WTC11 (cell line): ENCODE data around the gene KAZN. TPM values are rescaled to one million over a fixed set of nuclear protein-coding genes. Genes with fewer than 3 reads are reported as not detected.

Source experiments
- ATAC-seq: fragments of 200-7000 bp; cut with Tn5 transposase; 2 replicates; pipeline ENCODE4 v1.10.0; 2021; ENCODE audit warnings: mild to moderate bottlenecking, moderate library complexity
- CTCF ChIA-PET: fragments of 300-600 bp; sonication (Branson Sonifier 250); formaldehyde crosslinking; loops from one replicate; lab custom pipeline; 2021; ENCODE audit warnings: antibody characterized with exemption; lab: Charles Lee
- POLR2A ChIA-PET: fragments of 350-600 bp; sonication (Branson Sonifier 250); formaldehyde crosslinking; loops from one replicate; lab custom pipeline; 2021; ENCODE audit warnings: antibody characterized with exemption; lab: Charles Lee
- DNase-seq: peaks from one replicate; pipeline ENCODE4 v3.0.0; 2021; ENCODE audit warnings: low spot score
- H3K27ac Mint-ChIP-seq: 2 replicates; pipeline ENCODE4 v1.8.0; 2021; ENCODE audit warnings: mixed read lengths
- H3K27me3 Mint-ChIP-seq: 2 replicates; pipeline ENCODE4 v1.8.0; 2021; ENCODE audit warnings: low read depth, mild to moderate bottlenecking, moderate library complexity, mixed read lengths
- H3K36me3 Mint-ChIP-seq: 2 replicates; pipeline ENCODE4 v1.8.0; 2021; ENCODE audit warnings: mixed read lengths
- H3K4me1 Mint-ChIP-seq: 2 replicates; pipeline ENCODE4 v1.8.0; 2022; ENCODE audit warnings: mixed read lengths
- H3K4me3 Mint-ChIP-seq: 2 replicates; pipeline ENCODE4 v1.8.0; 2021; ENCODE audit warnings: mild to moderate bottlenecking, moderate library complexity, mixed read lengths
- H3K9me3 Mint-ChIP-seq: 2 replicates; pipeline ENCODE4 v1.8.0; 2021; ENCODE audit warnings: mixed read lengths
- CBFB ChIP-seq: sonication (generic); formaldehyde crosslinking; IDR thresholded peaks from 2 replicates; pipeline ENCODE4 v1.8.1; 2022; ENCODE audit warnings: mild to moderate bottlenecking, low read depth, missing genetic modification reagents
- ESRRA ChIP-seq: sonication (generic); formaldehyde crosslinking; IDR thresholded peaks from 2 replicates; pipeline ENCODE4 v1.8.1; 2022; ENCODE audit warnings: mild to moderate bottlenecking, missing genetic modification reagents, borderline replicate concordance
- FOXP1 ChIP-seq: sonication (generic); formaldehyde crosslinking; IDR thresholded peaks from 2 replicates; pipeline ENCODE4 v1.8.0; 2022; ENCODE audit warnings: missing genetic modification reagents, mild to moderate bottlenecking, moderate library complexity, borderline replicate concordance
- GABPB1 ChIP-seq: sonication (generic); formaldehyde crosslinking; IDR thresholded peaks from 2 replicates; pipeline ENCODE4 v1.8.1; 2023; ENCODE audit warnings: mild to moderate bottlenecking, missing genetic modification reagents
- HMGA2 ChIP-seq: fragments of 250-450 bp; sonication (Bioruptor Pico); IDR thresholded peaks from 2 replicates; pipeline ENCODE4 v1.4.0; 2021; ENCODE audit warnings: mild to moderate bottlenecking, moderate library complexity
- HMGXB4 ChIP-seq: sonication (generic); formaldehyde crosslinking; IDR thresholded peaks from 2 replicates; pipeline ENCODE4 v1.8.1; 2023; ENCODE audit warnings: mild to moderate bottlenecking, moderate library complexity, missing genetic modification reagents
- IRF2 ChIP-seq: sonication (generic); formaldehyde crosslinking; IDR thresholded peaks from 2 replicates; pipeline ENCODE4 v1.8.0; 2022; ENCODE audit warnings: low read depth, missing genetic modification reagents, borderline replicate concordance
- JAZF1 ChIP-seq: fragments of 250-450 bp; sonication (Bioruptor Pico); IDR thresholded peaks from 2 replicates; pipeline ENCODE4 v1.9.0; 2021; ENCODE audit warnings: moderate library complexity, mild to moderate bottlenecking, inconsistent platforms
- JUN ChIP-seq: sonication (generic); formaldehyde crosslinking; IDR thresholded peaks from 2 replicates; pipeline ENCODE4 v1.8.0; 2023; ENCODE audit warnings: mild to moderate bottlenecking, missing genetic modification reagents
- NR3C1 ChIP-seq: sonication (generic); formaldehyde crosslinking; conservative IDR thresholded peaks from 2 replicates; pipeline ENCODE4 v1.8.1; 2023; ENCODE audit warnings: low read depth, mild to moderate bottlenecking, missing genetic modification reagents
- PRDM15 ChIP-seq: sonication (generic); formaldehyde crosslinking; IDR thresholded peaks from 2 replicates; pipeline ENCODE4 v1.8.0; 2022; ENCODE audit warnings: missing genetic modification reagents
- TEAD1 ChIP-seq: sonication (generic); formaldehyde crosslinking; IDR thresholded peaks from 2 replicates; pipeline ENCODE4 v1.8.0; 2022; ENCODE audit warnings: mild to moderate bottlenecking, missing genetic modification reagents
- TEAD4 ChIP-seq: sonication (generic); formaldehyde crosslinking; IDR thresholded peaks from 2 replicates; pipeline ENCODE4 v1.8.0; 2022; ENCODE audit warnings: mild to moderate bottlenecking, missing genetic modification reagents
- ZNF317 ChIP-seq: sonication (generic); formaldehyde crosslinking; IDR thresholded peaks from 2 replicates; pipeline ENCODE4 v1.8.1; 2023; ENCODE audit warnings: low read depth, mild to moderate bottlenecking, moderate library complexity, missing genetic modification reagents, borderline replicate concordance
- ZNF671 ChIP-seq: fragments of 250-450 bp; sonication (Bioruptor Pico); IDR thresholded peaks from 2 replicates; pipeline ENCODE4 v1.8.0; 2021; ENCODE audit warnings: mild to moderate bottlenecking
- total RNA-seq: library from RNA; stranded (reverse); gene quantifications from 3 replicates; pipeline ENCODE4 v1.2.3, GENCODE V29; 2021
- TF ChIP-seq, protein P1 (sequence below): fragments of 250-450 bp; sonication (Bioruptor Pico); IDR thresholded peaks from 2 replicates; pipeline ENCODE4 v1.8.0; 2021; ENCODE audit warnings: mild to moderate bottlenecking
- TF ChIP-seq, protein P2 (sequence below): fragments of 250-450 bp; sonication (Bioruptor Pico); IDR thresholded peaks from 2 replicates; pipeline ENCODE4 v1.9.0; 2021; ENCODE audit warnings: mild to moderate bottlenecking
- TF ChIP-seq, protein P3 (sequence below): fragments of 250-450 bp; sonication (Bioruptor Pico); IDR thresholded peaks from 2 replicates; pipeline ENCODE4 v1.9.0; 2021; ENCODE audit warnings: mild to moderate bottlenecking, borderline replicate concordance
- TF ChIP-seq, protein P4 (sequence below): fragments of 250-450 bp; sonication (Bioruptor Pico); IDR thresholded peaks from 2 replicates; pipeline ENCODE4 v1.9.0; 2021; ENCODE audit warnings: moderate library complexity, mild to moderate bottlenecking, inconsistent platforms, borderline replicate concordance
- TF ChIP-seq, protein P5 (sequence below): sonication (generic); formaldehyde crosslinking; IDR thresholded peaks from 2 replicates; pipeline ENCODE4 v1.8.1; 2022; ENCODE audit warnings: mild to moderate bottlenecking, missing genetic modification reagents, moderate library complexity, borderline replicate concordance

The KAZN gene
- total RNA-seq, 1 experiment from 2014 or later, result 19.9 TPM

DNA sequence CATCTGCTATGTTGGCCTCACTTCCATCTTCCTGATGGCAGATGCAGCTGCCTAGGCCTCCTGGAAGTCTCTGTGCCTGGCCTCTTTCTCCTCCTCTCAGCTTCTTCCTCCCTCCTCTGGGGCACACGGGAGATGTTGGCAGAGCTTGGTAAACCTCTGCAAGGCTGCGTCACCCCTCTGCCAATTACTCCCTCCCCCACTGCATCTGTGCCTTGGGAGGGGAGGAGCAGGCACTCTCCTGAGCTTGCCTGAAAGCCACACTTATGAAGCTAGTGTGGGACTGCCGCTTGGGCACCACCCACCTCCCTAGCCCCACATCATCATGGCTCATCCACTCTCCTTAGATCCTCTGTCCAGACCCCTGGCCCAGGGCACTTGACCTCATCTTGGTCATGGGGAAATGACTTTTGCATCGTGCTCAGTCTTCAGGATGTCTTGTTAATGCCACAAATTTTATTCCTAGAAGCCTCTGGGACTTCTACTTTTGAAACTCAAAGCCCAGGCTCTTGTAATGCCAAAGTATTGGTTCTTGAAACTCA is 547.7 kb downstream of the KAZN start (continued):
- TF ChIP-seq, protein P1, sequence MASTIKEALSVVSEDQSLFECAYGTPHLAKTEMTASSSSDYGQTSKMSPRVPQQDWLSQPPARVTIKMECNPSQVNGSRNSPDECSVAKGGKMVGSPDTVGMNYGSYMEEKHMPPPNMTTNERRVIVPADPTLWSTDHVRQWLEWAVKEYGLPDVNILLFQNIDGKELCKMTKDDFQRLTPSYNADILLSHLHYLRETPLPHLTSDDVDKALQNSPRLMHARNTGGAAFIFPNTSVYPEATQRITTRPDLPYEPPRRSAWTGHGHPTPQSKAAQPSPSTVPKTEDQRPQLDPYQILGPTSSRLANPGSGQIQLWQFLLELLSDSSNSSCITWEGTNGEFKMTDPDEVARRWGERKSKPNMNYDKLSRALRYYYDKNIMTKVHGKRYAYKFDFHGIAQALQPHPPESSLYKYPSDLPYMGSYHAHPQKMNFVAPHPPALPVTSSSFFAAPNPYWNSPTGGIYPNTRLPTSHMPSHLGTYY, result no peak
- TF ChIP-seq CBFB (CRISPR knock-in tag), result no peak

DNA sequence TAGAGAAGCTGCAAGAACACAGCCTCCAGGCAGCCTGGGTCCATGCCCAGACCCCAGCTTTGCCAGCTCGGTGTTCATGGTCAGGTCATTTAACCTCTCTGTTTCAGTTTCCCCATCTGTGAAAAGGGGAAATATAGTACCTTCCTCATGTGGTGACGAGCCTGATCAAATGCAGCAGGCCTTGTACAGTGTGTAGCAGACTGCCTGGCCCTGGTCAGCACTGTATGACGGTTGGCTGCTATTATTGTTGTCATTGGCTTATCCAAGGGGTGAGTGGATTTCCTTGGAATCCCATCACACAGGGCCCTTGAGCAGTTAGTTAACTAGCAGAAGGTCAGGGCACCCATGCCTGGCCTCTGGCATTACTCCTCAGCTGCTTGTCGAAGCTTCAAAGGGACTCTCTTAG is 548.5 kb downstream of the KAZN start:
- no peaks in the 10 kb centered on the region for H3K36me3 Mint-ChIP-seq
- H3K27ac Mint-ChIP-seq, result no peak overlapping the region
- TF ChIP-seq TEAD4 (CRISPR knock-in tag) (no peak), FOXP1 (no peak), ZNF671 (CRISPR knock-in tag) (no peak), IRF2 (no peak), HMGA2 (CRISPR knock-in tag) (no peak), PRDM15 (no peak), ESRRA (no peak), JUN (CRISPR knock-in tag) (no peak), JAZF1 (CRISPR knock-in tag) (no peak), NR3C1 (no peak), ZNF317 (CRISPR knock-in tag) (no peak), TEAD1 (no peak), HMGXB4 (CRISPR knock-in tag) (no peak), GABPB1 (CRISPR knock-in tag) (no peak)
- TF ChIP-seq, protein P2, sequence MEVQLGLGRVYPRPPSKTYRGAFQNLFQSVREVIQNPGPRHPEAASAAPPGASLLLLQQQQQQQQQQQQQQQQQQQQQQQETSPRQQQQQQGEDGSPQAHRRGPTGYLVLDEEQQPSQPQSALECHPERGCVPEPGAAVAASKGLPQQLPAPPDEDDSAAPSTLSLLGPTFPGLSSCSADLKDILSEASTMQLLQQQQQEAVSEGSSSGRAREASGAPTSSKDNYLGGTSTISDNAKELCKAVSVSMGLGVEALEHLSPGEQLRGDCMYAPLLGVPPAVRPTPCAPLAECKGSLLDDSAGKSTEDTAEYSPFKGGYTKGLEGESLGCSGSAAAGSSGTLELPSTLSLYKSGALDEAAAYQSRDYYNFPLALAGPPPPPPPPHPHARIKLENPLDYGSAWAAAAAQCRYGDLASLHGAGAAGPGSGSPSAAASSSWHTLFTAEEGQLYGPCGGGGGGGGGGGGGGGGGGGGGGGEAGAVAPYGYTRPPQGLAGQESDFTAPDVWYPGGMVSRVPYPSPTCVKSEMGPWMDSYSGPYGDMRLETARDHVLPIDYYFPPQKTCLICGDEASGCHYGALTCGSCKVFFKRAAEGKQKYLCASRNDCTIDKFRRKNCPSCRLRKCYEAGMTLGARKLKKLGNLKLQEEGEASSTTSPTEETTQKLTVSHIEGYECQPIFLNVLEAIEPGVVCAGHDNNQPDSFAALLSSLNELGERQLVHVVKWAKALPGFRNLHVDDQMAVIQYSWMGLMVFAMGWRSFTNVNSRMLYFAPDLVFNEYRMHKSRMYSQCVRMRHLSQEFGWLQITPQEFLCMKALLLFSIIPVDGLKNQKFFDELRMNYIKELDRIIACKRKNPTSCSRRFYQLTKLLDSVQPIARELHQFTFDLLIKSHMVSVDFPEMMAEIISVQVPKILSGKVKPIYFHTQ, result no peak
- TF ChIP-seq, protein P3, sequence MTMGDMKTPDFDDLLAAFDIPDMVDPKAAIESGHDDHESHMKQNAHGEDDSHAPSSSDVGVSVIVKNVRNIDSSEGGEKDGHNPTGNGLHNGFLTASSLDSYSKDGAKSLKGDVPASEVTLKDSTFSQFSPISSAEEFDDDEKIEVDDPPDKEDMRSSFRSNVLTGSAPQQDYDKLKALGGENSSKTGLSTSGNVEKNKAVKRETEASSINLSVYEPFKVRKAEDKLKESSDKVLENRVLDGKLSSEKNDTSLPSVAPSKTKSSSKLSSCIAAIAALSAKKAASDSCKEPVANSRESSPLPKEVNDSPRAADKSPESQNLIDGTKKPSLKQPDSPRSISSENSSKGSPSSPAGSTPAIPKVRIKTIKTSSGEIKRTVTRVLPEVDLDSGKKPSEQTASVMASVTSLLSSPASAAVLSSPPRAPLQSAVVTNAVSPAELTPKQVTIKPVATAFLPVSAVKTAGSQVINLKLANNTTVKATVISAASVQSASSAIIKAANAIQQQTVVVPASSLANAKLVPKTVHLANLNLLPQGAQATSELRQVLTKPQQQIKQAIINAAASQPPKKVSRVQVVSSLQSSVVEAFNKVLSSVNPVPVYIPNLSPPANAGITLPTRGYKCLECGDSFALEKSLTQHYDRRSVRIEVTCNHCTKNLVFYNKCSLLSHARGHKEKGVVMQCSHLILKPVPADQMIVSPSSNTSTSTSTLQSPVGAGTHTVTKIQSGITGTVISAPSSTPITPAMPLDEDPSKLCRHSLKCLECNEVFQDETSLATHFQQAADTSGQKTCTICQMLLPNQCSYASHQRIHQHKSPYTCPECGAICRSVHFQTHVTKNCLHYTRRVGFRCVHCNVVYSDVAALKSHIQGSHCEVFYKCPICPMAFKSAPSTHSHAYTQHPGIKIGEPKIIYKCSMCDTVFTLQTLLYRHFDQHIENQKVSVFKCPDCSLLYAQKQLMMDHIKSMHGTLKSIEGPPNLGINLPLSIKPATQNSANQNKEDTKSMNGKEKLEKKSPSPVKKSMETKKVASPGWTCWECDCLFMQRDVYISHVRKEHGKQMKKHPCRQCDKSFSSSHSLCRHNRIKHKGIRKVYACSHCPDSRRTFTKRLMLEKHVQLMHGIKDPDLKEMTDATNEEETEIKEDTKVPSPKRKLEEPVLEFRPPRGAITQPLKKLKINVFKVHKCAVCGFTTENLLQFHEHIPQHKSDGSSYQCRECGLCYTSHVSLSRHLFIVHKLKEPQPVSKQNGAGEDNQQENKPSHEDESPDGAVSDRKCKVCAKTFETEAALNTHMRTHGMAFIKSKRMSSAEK (CRISPR knock-in tag), result no peak
- TF ChIP-seq, protein P4, sequence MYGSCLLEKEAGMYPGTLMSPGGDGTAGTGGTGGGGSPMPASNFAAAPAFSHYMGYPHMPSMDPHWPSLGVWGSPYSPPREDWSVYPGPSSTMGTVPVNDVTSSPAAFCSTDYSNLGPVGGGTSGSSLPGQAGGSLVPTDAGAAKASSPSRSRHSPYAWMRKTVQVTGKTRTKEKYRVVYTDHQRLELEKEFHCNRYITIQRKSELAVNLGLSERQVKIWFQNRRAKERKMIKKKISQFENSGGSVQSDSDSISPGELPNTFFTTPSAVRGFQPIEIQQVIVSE (CRISPR knock-in tag), result no peak
- TF ChIP-seq, protein P5, sequence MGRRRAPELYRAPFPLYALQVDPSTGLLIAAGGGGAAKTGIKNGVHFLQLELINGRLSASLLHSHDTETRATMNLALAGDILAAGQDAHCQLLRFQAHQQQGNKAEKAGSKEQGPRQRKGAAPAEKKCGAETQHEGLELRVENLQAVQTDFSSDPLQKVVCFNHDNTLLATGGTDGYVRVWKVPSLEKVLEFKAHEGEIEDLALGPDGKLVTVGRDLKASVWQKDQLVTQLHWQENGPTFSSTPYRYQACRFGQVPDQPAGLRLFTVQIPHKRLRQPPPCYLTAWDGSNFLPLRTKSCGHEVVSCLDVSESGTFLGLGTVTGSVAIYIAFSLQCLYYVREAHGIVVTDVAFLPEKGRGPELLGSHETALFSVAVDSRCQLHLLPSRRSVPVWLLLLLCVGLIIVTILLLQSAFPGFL (CRISPR knock-in tag), result no peak

More for the DNA sequence above, 548.5 kb downstream of the KAZN start:
- ATAC-seq, result no peak
- ChIA-PET POLR2A (no interaction called here), CTCF (interaction anchor here (1.4 to 1.6 kb wide), 2 partner anchors 18 to 125 kb away, joined by 4 to 5 read pairs; no protein-coding TSS in a partner anchor)
- Mint-ChIP-seq H3K27me3 (peaks cover 14% of the 10 kb centered on the region), H3K9me3 (peaks cover 13% of the 10 kb centered on the region), H3K4me3 (no peak overlapping the region), H3K4me1 (peaks cover 6% of the 10 kb centered on the region; the same call in 1 of the 2 replicates)
- no peak for DNase-seq
